ENCODE measurements around the gene TRIM59. TPM values are rescaled to one million over a fixed set of nuclear protein-coding genes. Genes with fewer than 3 reads are reported as not detected.

Gene TRIM59
- total and polyA plus RNA-seq, 9 of the 15 experiments (the other 6 are each of a cell fraction or from before 2014, with no cell fraction given): 16.8 to 101 (median 34.8) TPM

DNA sequence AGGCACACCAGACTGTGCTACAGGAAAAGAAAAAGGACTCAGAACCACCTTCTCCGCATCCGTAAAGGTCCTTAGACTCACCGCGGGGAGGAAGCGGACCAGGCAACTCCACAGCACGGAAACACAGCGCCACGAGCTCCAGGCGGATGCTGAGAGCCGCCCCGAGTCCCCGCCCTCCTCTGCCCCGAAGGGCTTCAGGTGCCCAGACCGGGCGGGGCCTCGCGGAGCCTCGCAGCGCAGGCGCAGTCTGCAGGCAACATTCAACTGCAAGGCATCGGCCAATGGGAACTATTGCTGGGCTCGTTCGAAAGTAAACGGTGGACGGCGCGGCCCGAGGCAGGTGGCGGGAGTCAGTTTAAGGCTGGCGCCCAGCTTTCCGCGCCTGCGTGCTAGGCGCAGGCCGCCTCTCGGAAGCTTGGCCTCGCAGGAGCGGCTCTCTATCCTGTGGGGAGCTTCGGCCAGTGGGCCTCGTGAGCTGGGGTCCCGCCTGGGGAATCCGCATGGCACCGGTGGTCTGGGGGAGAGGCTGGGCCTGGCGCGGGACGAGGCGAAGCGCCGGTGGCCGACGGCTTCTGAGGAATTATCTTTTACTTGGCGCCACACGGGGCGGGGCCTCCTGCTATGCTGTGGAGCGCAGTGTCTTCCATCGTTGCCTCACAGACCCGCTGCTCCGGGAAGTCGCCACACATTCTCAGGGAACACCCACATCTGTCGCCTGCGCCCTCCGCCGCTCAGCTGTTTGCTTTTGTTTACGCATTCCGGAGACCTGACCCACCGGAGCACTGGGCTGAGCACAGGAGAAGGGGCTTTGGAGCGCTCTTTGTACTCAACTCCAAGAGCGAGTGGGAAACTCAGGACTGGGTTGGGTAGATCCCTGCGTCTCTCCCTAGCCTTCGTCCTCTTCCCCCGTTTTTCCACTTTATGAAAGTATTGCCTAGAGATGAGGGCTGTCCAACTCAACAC lies at the start of gene TRIM59 (continued):
- TF ChIP-seq MTA2 (IDR thresholded peaks at IDR 0.05; ENCODE audit: low read depth) (no peak), SMAD1 (IDR thresholded peaks at IDR 0.05; ENCODE audit: low read depth, low read length, partially characterized antibody) (peak; percentile 27), MCM5 (IDR thresholded peaks at IDR 0.05; ENCODE audit: low read depth) (no peak), PML (IDR thresholded peaks at IDR 0.05; ENCODE audit: low read length) (peak; percentile 79), U2AF1 (optimal IDR thresholded peaks at IDR 0.05; ENCODE audit: low read depth, low read length) (no peak), ZNF134 (CRISPR knock-in tag; conservative IDR thresholded peaks at IDR 0.05) (0 out of 2 replicates have a peak, but pooled peaks have one; percentile 26), ZNF589 (CRISPR knock-in tag; IDR thresholded peaks at IDR 0.05; ENCODE audit: low read depth) (peak; percentile 87), CBFB (CRISPR knock-in tag; IDR thresholded peaks at IDR 0.05) (0 out of 2 replicates have a peak, but pooled peaks have one; percentile 49), ZSCAN32 (CRISPR knock-in tag; IDR thresholded peaks at IDR 0.05) (no peak), ARID1B (IDR thresholded peaks at IDR 0.05) (peak; percentile 30; the same call in 1 of the 2 replicates), ZNF830 (CRISPR knock-in tag; IDR thresholded peaks at IDR 0.05) (0 out of 2 replicates have a peak, but pooled peaks have one; percentile 49), DPF2 (IDR thresholded peaks at IDR 0.05) (peak; percentile 46), MAFK (IDR thresholded peaks at IDR 0.05; ENCODE audit: low read length) (no peak; the same call in 1 of the 2 replicates), NCOA1 (IDR thresholded peaks at IDR 0.05; ENCODE audit: low read depth) (no peak; the same call in 1 of the 2 replicates), ZBTB17 (CRISPR knock-in tag; IDR thresholded peaks at IDR 0.05) (no peak; the same call in 1 of the 2 replicates), ERF (CRISPR knock-in tag; IDR thresholded peaks at IDR 0.05) (peak; percentile 91; the same call in 1 of the 2 replicates), HMGN3 (IDR thresholded peaks at IDR 0.05; ENCODE audit: borderline replicate concordance, extremely low read depth, insufficient read length, low read depth, low read length) (peak; percentile 64), ZNF445 (CRISPR knock-in tag; IDR thresholded peaks at IDR 0.05; ENCODE audit: low read depth) (no peak)
- TF ChIP-seq, protein P1, sequence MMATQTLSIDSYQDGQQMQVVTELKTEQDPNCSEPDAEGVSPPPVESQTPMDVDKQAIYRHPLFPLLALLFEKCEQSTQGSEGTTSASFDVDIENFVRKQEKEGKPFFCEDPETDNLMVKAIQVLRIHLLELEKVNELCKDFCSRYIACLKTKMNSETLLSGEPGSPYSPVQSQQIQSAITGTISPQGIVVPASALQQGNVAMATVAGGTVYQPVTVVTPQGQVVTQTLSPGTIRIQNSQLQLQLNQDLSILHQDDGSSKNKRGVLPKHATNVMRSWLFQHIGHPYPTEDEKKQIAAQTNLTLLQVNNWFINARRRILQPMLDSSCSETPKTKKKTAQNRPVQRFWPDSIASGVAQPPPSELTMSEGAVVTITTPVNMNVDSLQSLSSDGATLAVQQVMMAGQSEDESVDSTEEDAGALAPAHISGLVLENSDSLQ (IDR thresholded peaks at IDR 0.05): 0 out of 2 replicates have a peak, but pooled peaks have one; percentile 15
- TF ChIP-seq, protein P2, sequence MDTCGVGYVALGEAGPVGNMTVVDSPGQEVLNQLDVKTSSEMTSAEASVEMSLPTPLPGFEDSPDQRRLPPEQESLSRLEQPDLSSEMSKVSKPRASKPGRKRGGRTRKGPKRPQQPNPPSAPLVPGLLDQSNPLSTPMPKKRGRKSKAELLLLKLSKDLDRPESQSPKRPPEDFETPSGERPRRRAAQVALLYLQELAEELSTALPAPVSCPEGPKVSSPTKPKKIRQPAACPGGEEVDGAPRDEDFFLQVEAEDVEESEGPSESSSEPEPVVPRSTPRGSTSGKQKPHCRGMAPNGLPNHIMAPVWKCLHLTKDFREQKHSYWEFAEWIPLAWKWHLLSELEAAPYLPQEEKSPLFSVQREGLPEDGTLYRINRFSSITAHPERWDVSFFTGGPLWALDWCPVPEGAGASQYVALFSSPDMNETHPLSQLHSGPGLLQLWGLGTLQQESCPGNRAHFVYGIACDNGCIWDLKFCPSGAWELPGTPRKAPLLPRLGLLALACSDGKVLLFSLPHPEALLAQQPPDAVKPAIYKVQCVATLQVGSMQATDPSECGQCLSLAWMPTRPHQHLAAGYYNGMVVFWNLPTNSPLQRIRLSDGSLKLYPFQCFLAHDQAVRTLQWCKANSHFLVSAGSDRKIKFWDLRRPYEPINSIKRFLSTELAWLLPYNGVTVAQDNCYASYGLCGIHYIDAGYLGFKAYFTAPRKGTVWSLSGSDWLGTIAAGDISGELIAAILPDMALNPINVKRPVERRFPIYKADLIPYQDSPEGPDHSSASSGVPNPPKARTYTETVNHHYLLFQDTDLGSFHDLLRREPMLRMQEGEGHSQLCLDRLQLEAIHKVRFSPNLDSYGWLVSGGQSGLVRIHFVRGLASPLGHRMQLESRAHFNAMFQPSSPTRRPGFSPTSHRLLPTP (IDR thresholded peaks at IDR 0.05; ENCODE audit: borderline replicate concordance, extremely low read depth, insufficient read length): no peak
- TF ChIP-seq, protein P3, sequence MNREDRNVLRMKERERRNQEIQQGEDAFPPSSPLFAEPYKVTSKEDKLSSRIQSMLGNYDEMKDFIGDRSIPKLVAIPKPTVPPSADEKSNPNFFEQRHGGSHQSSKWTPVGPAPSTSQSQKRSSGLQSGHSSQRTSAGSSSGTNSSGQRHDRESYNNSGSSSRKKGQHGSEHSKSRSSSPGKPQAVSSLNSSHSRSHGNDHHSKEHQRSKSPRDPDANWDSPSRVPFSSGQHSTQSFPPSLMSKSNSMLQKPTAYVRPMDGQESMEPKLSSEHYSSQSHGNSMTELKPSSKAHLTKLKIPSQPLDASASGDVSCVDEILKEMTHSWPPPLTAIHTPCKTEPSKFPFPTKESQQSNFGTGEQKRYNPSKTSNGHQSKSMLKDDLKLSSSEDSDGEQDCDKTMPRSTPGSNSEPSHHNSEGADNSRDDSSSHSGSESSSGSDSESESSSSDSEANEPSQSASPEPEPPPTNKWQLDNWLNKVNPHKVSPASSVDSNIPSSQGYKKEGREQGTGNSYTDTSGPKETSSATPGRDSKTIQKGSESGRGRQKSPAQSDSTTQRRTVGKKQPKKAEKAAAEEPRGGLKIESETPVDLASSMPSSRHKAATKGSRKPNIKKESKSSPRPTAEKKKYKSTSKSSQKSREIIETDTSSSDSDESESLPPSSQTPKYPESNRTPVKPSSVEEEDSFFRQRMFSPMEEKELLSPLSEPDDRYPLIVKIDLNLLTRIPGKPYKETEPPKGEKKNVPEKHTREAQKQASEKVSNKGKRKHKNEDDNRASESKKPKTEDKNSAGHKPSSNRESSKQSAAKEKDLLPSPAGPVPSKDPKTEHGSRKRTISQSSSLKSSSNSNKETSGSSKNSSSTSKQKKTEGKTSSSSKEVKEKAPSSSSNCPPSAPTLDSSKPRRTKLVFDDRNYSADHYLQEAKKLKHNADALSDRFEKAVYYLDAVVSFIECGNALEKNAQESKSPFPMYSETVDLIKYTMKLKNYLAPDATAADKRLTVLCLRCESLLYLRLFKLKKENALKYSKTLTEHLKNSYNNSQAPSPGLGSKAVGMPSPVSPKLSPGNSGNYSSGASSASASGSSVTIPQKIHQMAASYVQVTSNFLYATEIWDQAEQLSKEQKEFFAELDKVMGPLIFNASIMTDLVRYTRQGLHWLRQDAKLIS (CRISPR knock-in tag; IDR thresholded peaks at IDR 0.05): peak; percentile 99
